HEK293 (cell line): ENCODE data around the gene RIC8A.
A peak's percentile ranks its signal among the peaks of the same experiment; 100 is the strongest.

Experiments
- CTCF ChIA-PET: fragments of 350-600 bp; formaldehyde crosslinking; extraction: SDS; loops from one replicate; lab custom pipeline; 2021; ENCODE audit warnings: antibody characterized with exemption; lab: Yijun Ruan, JAX
- POLR2A ChIA-PET: fragments of 300-600 bp; formaldehyde crosslinking; extraction: SDS; loops from one replicate; lab custom pipeline; 2020; ENCODE audit warnings: antibody characterized with exemption, inconsistent platforms; lab: Yijun Ruan, JAX
- H3K27ac ChIP-seq: fragments of 200-500 bp; sonication (Bioruptor generic); 2 replicates; pipeline ENCODE4 v1.5.1; 2014; ENCODE audit warnings: low read depth, low read length, control low read depth, inconsistent platforms; ENCODE audit errors: extremely low read depth
- H3K36me3 ChIP-seq, 2 experiments: fragments of 200-500 bp in 1 of 2; sonication (Bioruptor generic) in 1 of 2; 1 replicate in 1 of 2; 2 replicates in 1 of 2; pipeline ENCODE4 v1.5.1; 2014 to 2017; ENCODE audit warnings: inconsistent platforms in 2 of 2, low read length in 2 of 2; ENCODE audit not compliant: control insufficient read depth in 2 of 2, insufficient read depth in 1 of 2
- H3K4me1 ChIP-seq: fragments of 200-500 bp; sonication (Bioruptor generic); 2 replicates; pipeline ENCODE4 v1.5.1; 2014; ENCODE audit warnings: mild to moderate bottlenecking, low read length, inconsistent platforms; ENCODE audit not compliant: control insufficient read depth, insufficient read depth
- H3K4me3 ChIP-seq: 2 replicates; pipeline ENCODE4 v1.5.1; 2011; ENCODE audit warnings: low read depth, mild to moderate bottlenecking, control low read depth, low read length, moderate library complexity
- H3K9me3 ChIP-seq: fragments of 200-500 bp; sonication (Bioruptor generic); 2 replicates; pipeline ENCODE4 v1.5.1; 2014; ENCODE audit warnings: low read depth, low read length, inconsistent platforms; ENCODE audit not compliant: control insufficient read depth, insufficient read depth
- ZBTB17 ChIP-seq: fragments of 450-650 bp; formaldehyde crosslinking; IDR thresholded peaks from 2 replicates; pipeline ENCODE4 v1.5.1; 2016; ENCODE audit warnings: missing biosample characterization, missing genetic modification characterization
- ZNF19 ChIP-seq: fragments of 450-650 bp; formaldehyde crosslinking; IDR thresholded peaks from 2 replicates; pipeline ENCODE4; 2016; ENCODE audit warnings: missing biosample characterization, missing genetic modification characterization, low read depth
- ZNF211 ChIP-seq: fragments of 450-650 bp; formaldehyde crosslinking; IDR thresholded peaks from 2 replicates; pipeline ENCODE4 v1.5.1; 2016; ENCODE audit warnings: low read depth, missing biosample characterization, missing genetic modification characterization
- ZNF292 ChIP-seq: fragments of 450-650 bp; formaldehyde crosslinking; IDR thresholded peaks from 2 replicates; pipeline ENCODE4 v1.5.1; 2016; ENCODE audit warnings: low read depth, missing biosample characterization, missing genetic modification characterization, borderline replicate concordance
- ZNF366 ChIP-seq: fragments of 450-650 bp; formaldehyde crosslinking; conservative IDR thresholded peaks from 2 replicates; pipeline ENCODE4 v1.5.1; 2016; ENCODE audit warnings: missing biosample characterization, missing genetic modification characterization
- ZNF394 ChIP-seq: fragments of 450-650 bp; formaldehyde crosslinking; IDR thresholded peaks from 2 replicates; pipeline ENCODE4 v1.5.1; 2016; ENCODE audit warnings: missing biosample characterization, missing genetic modification characterization, mild to moderate bottlenecking, moderate library complexity, borderline replicate concordance
- ZNF404 ChIP-seq: fragments of 450-650 bp; formaldehyde crosslinking; IDR thresholded peaks from 2 replicates; pipeline ENCODE4 v1.5.1; 2017; ENCODE audit warnings: missing biosample characterization, missing genetic modification characterization
- ZNF560 ChIP-seq: fragments of 450-650 bp; formaldehyde crosslinking; IDR thresholded peaks from 2 replicates; pipeline ENCODE4 v1.5.1; 2017; ENCODE audit warnings: missing biosample characterization, missing genetic modification characterization, borderline replicate concordance
- ZNF621 ChIP-seq: fragments of 450-650 bp; formaldehyde crosslinking; IDR thresholded peaks from 2 replicates; pipeline ENCODE4 v1.5.1; 2017; ENCODE audit warnings: missing biosample characterization, missing genetic modification characterization
- ZNF837 ChIP-seq: fragments of 450-650 bp; formaldehyde crosslinking; IDR thresholded peaks from 2 replicates; pipeline ENCODE4 v1.5.1; 2016; ENCODE audit warnings: missing biosample characterization, missing genetic modification characterization
- ZSCAN23 ChIP-seq: fragments of 450-650 bp; formaldehyde crosslinking; IDR thresholded peaks from 2 replicates; pipeline ENCODE4 v1.5.1; 2016; ENCODE audit warnings: missing biosample characterization, missing genetic modification characterization
- TF ChIP-seq, protein P1 (sequence below): IDR thresholded peaks from 2 replicates; pipeline ENCODE4 v1.6.1; 2011; ENCODE audit warnings: mild to moderate bottlenecking, low read depth, low read length, borderline replicate concordance
- TF ChIP-seq, protein P2 (sequence below): fragments of 450-650 bp; formaldehyde crosslinking; IDR thresholded peaks from 2 replicates; pipeline ENCODE4 v1.5.1; 2017; ENCODE audit warnings: missing biosample characterization, missing genetic modification characterization
- TF ChIP-seq, protein P3 (sequence below): fragments of 450-650 bp; formaldehyde crosslinking; IDR thresholded peaks from 2 replicates; pipeline ENCODE4 v1.5.1; 2016; ENCODE audit warnings: missing biosample characterization, missing genetic modification characterization

Gene RIC8A

DNA sequence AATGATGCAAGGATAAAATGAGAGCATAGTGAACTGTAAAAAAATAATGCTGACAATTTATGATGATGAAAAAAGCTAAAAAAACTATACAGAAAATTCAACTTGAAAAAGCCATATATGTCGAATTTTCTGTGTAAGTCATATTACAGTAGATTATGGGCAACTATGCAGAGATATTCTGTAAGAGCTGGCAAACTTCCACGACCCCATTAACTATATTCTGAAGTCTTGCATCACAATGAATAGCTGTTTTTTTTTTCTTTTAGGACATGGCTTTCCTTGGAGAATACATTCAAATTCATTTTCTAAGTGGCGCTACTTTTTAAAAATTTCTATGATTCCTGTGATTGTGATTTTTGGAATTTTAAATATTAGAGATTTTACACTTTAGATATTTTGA lies 47.7 kb downstream of the RIC8A start:
- H3K27ac ChIP-seq, result no peak overlapping the region
- CTCF ChIA-PET, result interaction anchor here (0.6 to 0.9 kb wide), 3 partner anchors 12 to 36 kb away, joined by 3 to 4 read pairs (median 3); no protein-coding TSS in a partner anchor
- TF ChIP-seq, protein P1, sequence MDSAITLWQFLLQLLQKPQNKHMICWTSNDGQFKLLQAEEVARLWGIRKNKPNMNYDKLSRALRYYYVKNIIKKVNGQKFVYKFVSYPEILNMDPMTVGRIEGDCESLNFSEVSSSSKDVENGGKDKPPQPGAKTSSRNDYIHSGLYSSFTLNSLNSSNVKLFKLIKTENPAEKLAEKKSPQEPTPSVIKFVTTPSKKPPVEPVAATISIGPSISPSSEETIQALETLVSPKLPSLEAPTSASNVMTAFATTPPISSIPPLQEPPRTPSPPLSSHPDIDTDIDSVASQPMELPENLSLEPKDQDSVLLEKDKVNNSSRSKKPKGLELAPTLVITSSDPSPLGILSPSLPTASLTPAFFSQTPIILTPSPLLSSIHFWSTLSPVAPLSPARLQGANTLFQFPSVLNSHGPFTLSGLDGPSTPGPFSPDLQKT, result no peak
- TF ChIP-seq, all 188 proteins: peak for 0
- no peaks in the 10 kb centered on the region for H3K9me3 ChIP-seq
- POLR2A ChIA-PET, result interaction anchor here (1.6 kb wide), 1 partner anchor 48 kb away, joined by 5 read pairs; the partner anchor contains the start of genes BET1L and RIC8A
- peaks cover 0 to 38% of the 10 kb centered on the region in 2 experiments; a peak in 1 of 3 replicates for H3K36me3 ChIP-seq
- no peaks in the 10 kb centered on the region for H3K4me1 ChIP-seq
- no peak overlapping the region for H3K4me3 ChIP-seq

DNA sequence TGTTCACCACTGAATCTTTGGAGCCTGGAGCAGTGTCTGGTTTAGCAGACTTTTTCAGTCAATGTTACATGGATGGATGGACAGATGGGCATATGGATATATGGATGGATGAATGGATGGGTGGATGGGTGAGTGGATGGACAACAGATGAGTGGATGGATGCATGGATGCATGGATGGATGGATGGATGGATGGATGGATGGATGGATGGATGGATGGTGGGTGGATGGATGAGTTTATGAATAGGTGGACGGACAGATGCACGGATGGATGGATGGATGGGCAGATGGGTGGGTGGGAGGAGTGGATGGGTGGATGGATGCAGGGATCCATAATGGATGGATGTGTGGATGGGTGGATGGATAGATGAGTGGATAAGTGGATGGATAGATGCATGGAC lies 48.3 kb downstream of the RIC8A start:
- CTCF ChIA-PET, result interaction anchor here (0.9 kb wide), 1 partner anchor 12 kb away, joined by 3 read pairs; no protein-coding TSS in a partner anchor
- H3K36me3 ChIP-seq, result peaks cover 0 to 32% of the 10 kb centered on the region in 2 experiments; a peak in 1 of 3 replicates
- H3K4me1 ChIP-seq, result no peaks in the 10 kb centered on the region
- H3K9me3 ChIP-seq, result no peaks in the 10 kb centered on the region
- H3K27ac ChIP-seq, result no peak overlapping the region
- POLR2A ChIA-PET, result no interaction called here
- H3K4me3 ChIP-seq, result no peak overlapping the region
- TF ChIP-seq ZNF621 (no peak), ZNF394 (tag by site-specific recombination) (no peak), ZBTB17 (tag by site-specific recombination) (peak; percentile 93), ZNF366 (peak; percentile 97), ZNF404 (tag by site-specific recombination) (no peak), ZNF211 (tag by site-specific recombination) (no peak)

DNA sequence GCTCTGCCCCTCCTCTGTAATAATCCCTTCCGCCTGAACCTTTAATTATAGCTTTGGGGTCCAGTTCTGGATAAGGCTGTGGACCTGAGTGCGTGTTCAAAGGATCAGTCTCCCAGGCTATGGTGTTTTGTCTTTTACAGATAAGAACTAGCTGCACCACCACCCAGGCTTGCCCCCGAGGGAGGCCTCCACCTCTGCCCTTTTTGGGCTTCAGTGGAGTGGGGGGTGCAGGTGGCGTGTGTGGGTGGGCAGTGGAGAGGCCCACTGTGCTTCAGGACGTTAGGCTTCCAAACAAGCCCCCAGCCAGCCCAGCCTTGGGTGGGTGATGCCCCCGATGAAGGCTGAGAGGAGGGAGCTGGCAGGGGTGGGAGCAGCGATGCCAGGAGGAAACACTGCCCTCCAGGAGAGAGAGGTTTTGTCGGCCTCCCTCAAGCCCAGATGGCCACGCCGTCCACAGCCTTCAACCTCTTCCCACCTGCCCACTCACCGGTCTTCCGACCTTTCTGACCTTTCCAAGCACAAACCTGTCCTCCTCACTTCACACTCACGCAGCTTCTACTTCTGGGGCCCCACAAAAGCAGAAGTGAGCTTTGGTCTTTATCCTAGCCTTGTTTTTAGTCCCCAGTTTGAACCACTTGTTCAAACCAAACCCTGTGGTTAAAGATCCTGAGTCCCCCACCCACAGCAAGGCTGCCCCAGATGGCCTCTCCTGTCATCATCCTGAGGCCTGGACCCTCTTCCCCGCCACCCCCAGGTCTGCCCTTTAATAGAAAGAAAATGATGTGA lies 49.6 kb downstream of the RIC8A start:
- ChIA-PET POLR2A (no interaction called here), CTCF (interaction anchor here (0.6 kb wide), 1 partner anchor 47 kb away, joined by 5 read pairs; no protein-coding TSS in a partner anchor)
- Histone ChIP-seq H3K36me3 (peaks cover 0 to 18% of the 10 kb centered on the region in 2 experiments; a peak in 1 of 3 replicates), H3K9me3 (no peaks in the 10 kb centered on the region), H3K27ac (no peak overlapping the region), H3K4me1 (no peaks in the 10 kb centered on the region), H3K4me3 (no peak overlapping the region)
- no peak for TF ChIP-seq ZNF292 (tag by site-specific recombination)
- TF ChIP-seq ZNF837 (tag by site-specific recombination), result no peak
- TF ChIP-seq ZSCAN23 (tag by site-specific recombination), result no peak
- no peak for TF ChIP-seq ZNF560 (tag by site-specific recombination)
- no peak for TF ChIP-seq ZNF19 (tag by site-specific recombination)
- TF ChIP-seq, protein P2, sequence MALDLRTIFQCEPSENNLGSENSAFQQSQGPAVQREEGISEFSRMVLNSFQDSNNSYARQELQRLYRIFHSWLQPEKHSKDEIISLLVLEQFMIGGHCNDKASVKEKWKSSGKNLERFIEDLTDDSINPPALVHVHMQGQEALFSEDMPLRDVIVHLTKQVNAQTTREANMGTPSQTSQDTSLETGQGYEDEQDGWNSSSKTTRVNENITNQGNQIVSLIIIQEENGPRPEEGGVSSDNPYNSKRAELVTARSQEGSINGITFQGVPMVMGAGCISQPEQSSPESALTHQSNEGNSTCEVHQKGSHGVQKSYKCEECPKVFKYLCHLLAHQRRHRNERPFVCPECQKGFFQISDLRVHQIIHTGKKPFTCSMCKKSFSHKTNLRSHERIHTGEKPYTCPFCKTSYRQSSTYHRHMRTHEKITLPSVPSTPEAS, result no peak

DNA sequence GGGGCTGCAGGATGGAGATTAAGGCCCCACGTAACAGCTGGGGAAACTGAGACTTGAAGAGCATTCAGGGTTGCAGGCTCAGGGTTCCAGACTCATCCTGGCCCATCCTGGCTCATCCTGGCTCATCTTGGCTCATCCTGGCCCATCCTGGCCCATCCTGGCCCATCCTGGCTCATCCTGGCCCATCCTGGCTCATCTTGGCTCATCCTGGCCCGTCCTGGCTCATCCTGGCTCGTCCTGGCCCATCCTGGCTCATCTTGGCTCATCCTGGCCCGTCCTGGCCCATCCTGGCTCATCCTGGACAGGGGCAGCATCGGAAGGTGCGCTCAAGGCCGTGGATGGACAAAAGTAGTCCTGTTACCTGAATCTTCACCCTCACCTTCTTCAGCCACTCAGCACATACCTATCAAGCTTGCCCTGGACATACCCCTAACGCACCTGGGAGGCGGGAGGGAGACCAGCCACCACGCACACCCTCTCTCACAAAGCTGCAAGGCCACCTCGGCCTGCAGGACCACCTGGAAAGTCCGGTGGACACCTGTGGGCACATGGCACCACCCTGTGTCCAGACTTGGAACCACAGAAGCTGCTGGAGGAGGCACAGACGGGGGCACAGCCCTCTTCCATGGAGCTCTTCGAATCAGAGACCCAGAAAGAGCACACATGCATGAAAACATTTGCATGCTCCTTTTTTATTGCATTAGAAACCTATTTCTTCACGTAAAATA lies 50.4 kb downstream of the RIC8A start:
- CTCF ChIA-PET, result interaction anchor here (0.7 kb wide), 1 partner anchor 49 kb away, joined by 9 read pairs; no protein-coding TSS in a partner anchor
- H3K36me3 ChIP-seq, result peaks cover 0 to 10% of the 10 kb centered on the region in 2 experiments; a peak in 1 of 3 replicates
- H3K9me3 ChIP-seq, result no peaks in the 10 kb centered on the region
- TF ChIP-seq, protein P3, sequence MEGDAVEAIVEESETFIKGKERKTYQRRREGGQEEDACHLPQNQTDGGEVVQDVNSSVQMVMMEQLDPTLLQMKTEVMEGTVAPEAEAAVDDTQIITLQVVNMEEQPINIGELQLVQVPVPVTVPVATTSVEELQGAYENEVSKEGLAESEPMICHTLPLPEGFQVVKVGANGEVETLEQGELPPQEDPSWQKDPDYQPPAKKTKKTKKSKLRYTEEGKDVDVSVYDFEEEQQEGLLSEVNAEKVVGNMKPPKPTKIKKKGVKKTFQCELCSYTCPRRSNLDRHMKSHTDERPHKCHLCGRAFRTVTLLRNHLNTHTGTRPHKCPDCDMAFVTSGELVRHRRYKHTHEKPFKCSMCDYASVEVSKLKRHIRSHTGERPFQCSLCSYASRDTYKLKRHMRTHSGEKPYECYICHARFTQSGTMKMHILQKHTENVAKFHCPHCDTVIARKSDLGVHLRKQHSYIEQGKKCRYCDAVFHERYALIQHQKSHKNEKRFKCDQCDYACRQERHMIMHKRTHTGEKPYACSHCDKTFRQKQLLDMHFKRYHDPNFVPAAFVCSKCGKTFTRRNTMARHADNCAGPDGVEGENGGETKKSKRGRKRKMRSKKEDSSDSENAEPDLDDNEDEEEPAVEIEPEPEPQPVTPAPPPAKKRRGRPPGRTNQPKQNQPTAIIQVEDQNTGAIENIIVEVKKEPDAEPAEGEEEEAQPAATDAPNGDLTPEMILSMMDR (tag by site-specific recombination), result peak; percentile 31; the same call in 1 of the 2 replicates
- TF ChIP-seq ZNF394 (tag by site-specific recombination), result no peak
- no peaks in the 10 kb centered on the region for H3K4me1 ChIP-seq
- POLR2A ChIA-PET, result no interaction called here
- no peak overlapping the region for H3K27ac ChIP-seq
- H3K4me3 ChIP-seq, result no peak overlapping the region
